K562 (cell line): ENCODE data around the gene STX3. TPM values are rescaled to one million over a fixed set of nuclear protein-coding genes. Genes with fewer than 3 reads are reported as not detected.

ENCODE experiments used
- ATAC-seq: fragments of 200-7000 bp; cut with Tn5 transposase; 3 replicates; pipeline ENCODE4 v1.9.1; 2020; ENCODE audit warnings: moderate library complexity
- BruUV-seq: library from RNA; stranded (reverse); fragments of 400-500 nt; replicated peaks from 2 replicates; lab custom pipeline; 2021; lab: Mats Ljungman, UMichigan
- CTCF ChIA-PET: fragments of 300-600 bp; formaldehyde crosslinking; extraction: SDS; loops from one replicate; lab custom pipeline; 2021; ENCODE audit warnings: low intra/inter-chr PET ratio; lab: Yijun Ruan, JAX
- POLR2A ChIA-PET: fragments of 300-600, 350-650 bp; sonication (Branson Sonifier 250); formaldehyde crosslinking; extraction: SDS; loops from one replicate; lab custom pipeline; 2021; ENCODE audit warnings: antibody characterized with exemption, inconsistent platforms; lab: Yijun Ruan, JAX
- DNase-seq, 4 experiments: peaks; one replicate each; pipeline versions ENCODE4 v3.0.0 to v3.0.0-alpha.2; 2011 to 2018; ENCODE audit warnings: low spot score in 3 of 4, mixed read lengths in 3 of 4; ENCODE audit errors: extremely low read depth in 1 of 4
- FAIRE-seq: peaks from 2 replicates; lab custom pipeline; 2011; peaks lifted over from hg19 to GRCh38; lab: Jason Lieb, UNC
- H2AFZ ChIP-seq: 2 replicates; pipeline ENCODE4 v1.6.0; 2011; ENCODE audit warnings: low read depth, low read length, control low read depth, inconsistent platforms
- H3K27ac ChIP-seq: fragments of 200-600 bp; 3 replicates; pipeline ENCODE4 v1.8.0; 2011; ENCODE audit warnings: low read depth, mild to moderate bottlenecking, control low read depth, inconsistent platforms, low read length, moderate library complexity, mixed read lengths; ENCODE audit errors: extremely low read depth
- H3K27me3 ChIP-seq, 2 experiments: fragments of 300-600 bp in 1 of 2; 2 replicates in 1 of 2; 3 replicates in 1 of 2; pipeline versions ENCODE4 v1.6.0 to v1.8.0; 2011; ENCODE audit warnings: inconsistent platforms in 2 of 2, low read length in 2 of 2, mild to moderate bottlenecking in 1 of 2, mixed read lengths in 1 of 2, moderate library complexity in 1 of 2; ENCODE audit not compliant: control insufficient read depth in 2 of 2, insufficient read depth in 2 of 2
- H3K36me3 ChIP-seq: fragments of 300-600 bp; 3 replicates; pipeline ENCODE4 v1.8.0; 2011; ENCODE audit warnings: mild to moderate bottlenecking, low read length, inconsistent platforms; ENCODE audit not compliant: control insufficient read depth, insufficient read depth
- H3K4me1 ChIP-seq, 2 experiments: fragments of 200-600 bp in 1 of 2; replicated peaks in 1 of 2; 2 replicates in 1 of 2; 3 replicates in 1 of 2; pipeline versions ENCODE4 v1.5.1 to v1.8.0; 2011; ENCODE audit warnings: inconsistent platforms in 2 of 2, low read length in 2 of 2, mild to moderate bottlenecking in 1 of 2, mixed read lengths in 1 of 2, moderate library complexity in 1 of 2; ENCODE audit not compliant: control insufficient read depth in 2 of 2, insufficient read depth in 2 of 2
- H3K4me2 ChIP-seq: 2 replicates; pipeline ENCODE4 v1.6.1; 2011; ENCODE audit warnings: low read length, control low read depth, inconsistent platforms, mixed read lengths; ENCODE audit not compliant: insufficient read depth
- H3K4me3 ChIP-seq: fragments of 200-600 bp; sonication (generic), shearing (Covaris generic); 2 replicates; pipeline ENCODE4 v1.5.1; 2016; ENCODE audit warnings: control low read depth, inconsistent platforms
- H3K79me2 ChIP-seq: fragments of 200-600 bp; 3 replicates; pipeline ENCODE4 v1.8.0; 2011; ENCODE audit warnings: low read length, inconsistent platforms; ENCODE audit not compliant: control insufficient read depth, insufficient read depth
- H3K9ac ChIP-seq, 2 experiments: 2 replicates each; pipeline versions ENCODE4 v1.6.0 to v1.6.1; 2011; ENCODE audit warnings: low read depth in 2 of 2, low read length in 2 of 2, control low read depth in 1 of 2, inconsistent platforms in 1 of 2, mild to moderate bottlenecking in 1 of 2, mixed read lengths in 1 of 2; ENCODE audit not compliant: insufficient read depth in 1 of 2
- H3K9me1 ChIP-seq: one replicate; pipeline ENCODE4 v1.6.0; 2011; ENCODE audit warnings: inconsistent platforms, mild to moderate bottlenecking, low read length, moderate library complexity; ENCODE audit not compliant: control insufficient read depth, insufficient read depth
- H3K9me3 ChIP-seq: replicated peaks from 2 replicates; pipeline ENCODE4 v1.5.1; 2011; ENCODE audit warnings: low read depth, low read length, inconsistent platforms; ENCODE audit not compliant: control insufficient read depth, insufficient read depth
- H4K20me1 ChIP-seq: replicated peaks from 2 replicates; pipeline ENCODE4 v1.6.1; 2011; ENCODE audit warnings: low read length, inconsistent platforms, mixed read lengths; ENCODE audit not compliant: control insufficient read depth, insufficient read depth
- C11orf30 ChIP-seq: fragments of 450-650 bp; IDR thresholded peaks from 2 replicates; pipeline ENCODE4 v1.6.1; 2016; ENCODE audit warnings: low read depth, mild to moderate bottlenecking
- CBX2 ChIP-seq: fragments of 200-600 bp; sonication (generic); IDR thresholded peaks from one replicate; pipeline ENCODE4 v1.6.1; 2012; ENCODE audit warnings: mild to moderate bottlenecking, low read length, inconsistent platforms; ENCODE audit not compliant: insufficient read depth, poor library complexity, severe bottlenecking
- EP400 ChIP-seq: fragments of 450-650 bp; IDR thresholded peaks from 2 replicates; pipeline ENCODE4 v1.6.1; 2017; ENCODE audit warnings: antibody characterized with exemption, mild to moderate bottlenecking, moderate library complexity
- FOSL1 ChIP-seq: fragments of 200-800 bp; sonication (Bioruptor generic); conservative IDR thresholded peaks from 2 replicates; pipeline ENCODE4 v1.6.1; 2016; ENCODE audit warnings: missing genetic modification characterization, missing compliant biosample characterization
- MAFG ChIP-seq: fragments of 450-650 bp; conservative IDR thresholded peaks from 2 replicates; pipeline ENCODE4 v1.6.1; 2016; ENCODE audit warnings: missing genetic modification characterization, missing compliant biosample characterization
- ZNF316 ChIP-seq: fragments of 450-650 bp; IDR thresholded peaks from 2 replicates; pipeline ENCODE4 v1.6.1; 2016
- WGBS: fragments of 100-300 bp; shearing (Covaris generic); methylation state at CpG from one replicate; pipeline ENCODE4 v1.1.6; 2016; ENCODE audit warnings: low coverage, mixed read lengths; ENCODE audit not compliant: insufficient coverage; ENCODE audit errors: missing lambda C conversion rate; 5-methylcytosine and 5-hydroxymethylcytosine counted together
- in situ Hi-C: fragments of 300-500 bp; cut with MboI; formaldehyde crosslinking; loops from 4 replicates; pipeline ENCODE4 v1.15.0; 2018; ENCODE audit warnings: inconsistent platforms, mixed read lengths
- intact Hi-C: fragments of 100-400 bp; cut with micrococcal nuclease; formaldehyde crosslinking; loops from 2 replicates; pipeline ENCODE4 v1.14.2; 2022
- polyA plus RNA-seq, 8 experiments: library from polyadenylated mRNA; depleted of rRNA in 4 of 8; stranded (reverse) in 5 of 8; unstranded in 3 of 8; fragments of >200 nt; fragmentation: Nextera tagmentation in 2 of 8; fragmentation: Illumina TruSeq in 1 of 8; extraction: Ambion mirVana in 2 of 8; extraction: Trizol in 1 of 8; gene quantifications; 2 replicates each; pipeline versions ENCODE4 v1.2.1 to v1.2.3, GENCODE V29; 2011 to 2014; ENCODE audit warnings: inconsistent platforms in 1 of 8, missing spikeins in 1 of 8
- total RNA-seq, 7 experiments: library from RNA; depleted of rRNA in 6 of 7; stranded (reverse); fragments of >200 nt in 6 of 7; fragmentation: Illumina TruSeq in 2 of 7; extraction: Trizol in 2 of 7; gene quantifications; 2 replicates each; pipeline versions ENCODE4 v1.2.1 to v1.2.3, GENCODE V29; 2011 to 2021; ENCODE audit warnings: low replicate concordance in 1 of 7
- TF ChIP-seq, protein P1 (sequence below): IDR thresholded peaks from 2 replicates; pipeline ENCODE4 v1.6.1; 2016; ENCODE audit warnings: missing genetic modification characterization, missing compliant biosample characterization
- TF ChIP-seq, protein P2 (sequence below): sonication (generic); formaldehyde crosslinking; IDR thresholded peaks from 2 replicates; pipeline ENCODE4 v1.8.0; 2022; ENCODE audit warnings: missing genetic modification reagents, mild to moderate bottlenecking, borderline replicate concordance

Gene STX3
- total and polyA plus RNA-seq, 9 of the 15 experiments (the other 6 are each of a cell fraction or from before 2014, with no cell fraction given): 12.0 to 91.6 (median 48.7) TPM

DNA sequence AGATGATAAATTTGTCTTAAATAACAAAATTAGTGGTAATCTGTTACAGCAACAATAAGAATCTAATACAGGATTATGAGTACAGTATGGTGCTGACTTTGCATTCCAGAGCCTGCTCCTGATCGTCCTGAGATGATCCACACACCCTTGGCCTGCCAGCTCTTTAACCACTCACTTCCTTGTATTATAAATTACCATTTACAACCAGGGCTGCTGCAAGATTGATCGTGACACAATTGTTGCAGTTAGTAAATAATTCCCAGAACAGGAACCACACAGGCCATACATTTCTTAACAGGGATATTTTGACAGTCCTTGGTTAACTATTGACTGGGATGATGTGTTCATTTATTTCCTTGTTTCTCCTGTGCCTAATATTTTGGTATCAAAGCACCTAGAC is 94.0 kb downstream of the STX3 start:
- H3K4me1 ChIP-seq: peaks cover 4 to 33% of the 10 kb centered on the region in 2 experiments; a peak in 3 of 5 replicates
- H3K9me1 ChIP-seq: no peaks in the 10 kb centered on the region
- H3K79me2 ChIP-seq: no peaks in the 10 kb centered on the region
- ChIA-PET POLR2A (interaction anchor here (1.2 kb wide), 1 partner anchor 52 kb away, joined by 3 read pairs; no protein-coding TSS in a partner anchor), CTCF (no interaction called here)
- no peaks in the 10 kb centered on the region for H4K20me1 ChIP-seq
- ATAC-seq (no peak), FAIRE-seq (no peak), DNase-seq (no peak)
- no TSS peak for BruUV-seq
- H3K9ac ChIP-seq: no peak overlapping the region
- WGBS: 37% methylated on average over 2 of the region's 2 CpGs
- no peak overlapping the region for H3K4me3 ChIP-seq
- H3K9me3 ChIP-seq: 0 out of 2 replicates have a peak, but pooled peaks cover 4% of the 10 kb centered on the region
- H2AFZ ChIP-seq: peak overlapping the region; percentile 78
- intact Hi-C loops (no loop called here), in situ Hi-C loops (no loop called here)
- H3K36me3 ChIP-seq: no peaks in the 10 kb centered on the region
- no peaks in the 10 kb centered on the region for H3K27me3 ChIP-seq
- peak overlapping the region; percentile 33; the same call in 2 of the 3 replicates for H3K27ac ChIP-seq
- TF ChIP-seq MAFG (tag) (0 out of 2 replicates have a peak, but pooled peaks have one; percentile 29), EP400 (no peak), C11orf30 (peak; percentile 37; the same call in 1 of the 2 replicates), CBX2 (no peak), ZNF316 (peak; percentile 54; the same call in 1 of the 2 replicates), FOSL1 (tag) (no peak)
- TF ChIP-seq, protein P1, sequence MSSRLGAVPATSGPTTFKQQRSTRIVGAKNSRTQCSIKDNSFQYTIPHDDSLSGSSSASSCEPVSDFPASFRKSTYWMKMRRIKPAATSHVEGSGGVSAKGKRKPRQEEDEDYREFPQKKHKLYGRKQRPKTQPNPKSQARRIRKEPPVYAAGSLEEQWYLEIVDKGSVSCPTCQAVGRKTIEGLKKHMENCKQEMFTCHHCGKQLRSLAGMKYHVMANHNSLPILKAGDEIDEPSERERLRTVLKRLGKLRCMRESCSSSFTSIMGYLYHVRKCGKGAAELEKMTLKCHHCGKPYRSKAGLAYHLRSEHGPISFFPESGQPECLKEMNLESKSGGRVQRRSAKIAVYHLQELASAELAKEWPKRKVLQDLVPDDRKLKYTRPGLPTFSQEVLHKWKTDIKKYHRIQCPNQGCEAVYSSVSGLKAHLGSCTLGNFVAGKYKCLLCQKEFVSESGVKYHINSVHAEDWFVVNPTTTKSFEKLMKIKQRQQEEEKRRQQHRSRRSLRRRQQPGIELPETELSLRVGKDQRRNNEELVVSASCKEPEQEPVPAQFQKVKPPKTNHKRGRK: no peak
- TF ChIP-seq, protein P2, sequence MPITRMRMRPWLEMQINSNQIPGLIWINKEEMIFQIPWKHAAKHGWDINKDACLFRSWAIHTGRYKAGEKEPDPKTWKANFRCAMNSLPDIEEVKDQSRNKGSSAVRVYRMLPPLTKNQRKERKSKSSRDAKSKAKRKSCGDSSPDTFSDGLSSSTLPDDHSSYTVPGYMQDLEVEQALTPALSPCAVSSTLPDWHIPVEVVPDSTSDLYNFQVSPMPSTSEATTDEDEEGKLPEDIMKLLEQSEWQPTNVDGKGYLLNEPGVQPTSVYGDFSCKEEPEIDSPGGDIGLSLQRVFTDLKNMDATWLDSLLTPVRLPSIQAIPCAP (CRISPR knock-in tag): no peak
- H3K4me2 ChIP-seq: no peak overlapping the region
